ENCODE data around the gene DDX23. TPM values are rescaled to one million over a fixed set of nuclear protein-coding genes. Genes with fewer than 3 reads are reported as not detected.
A peak's percentile ranks its signal among the peaks of the same experiment; 100 is the strongest.

DDX23 gene
- total and polyA plus RNA-seq, 2 of the 4 experiments (the other 2 are of a cell fraction): 61.8 to 81.9 TPM

- 0 out of 2 replicates have a peak overlapping the region, but pooled peaks have one; percentile 17 for H3K23ac ChIP-seq (ENCODE audit: low read depth, low read length)
- no peak overlapping the region for H4K91ac ChIP-seq (ENCODE audit: insufficient read depth, low read depth, low read length)
- H3K4me1 ChIP-seq (ENCODE audit: control insufficient read depth, insufficient read depth, low read length): no peaks in the 10 kb centered on the region; the same call in 1 of the 2 replicates
- no peak overlapping the region for H2BK5ac ChIP-seq (ENCODE audit: low read depth, low read length, poor library complexity, severe bottlenecking)
- no peaks in the 10 kb centered on the region for H3K79me1 ChIP-seq (ENCODE audit: low read depth in 1 of 2, low read length in 2 of 2)
- H2AK9ac ChIP-seq (replicated peaks; ENCODE audit: low read depth, low read length, poor library complexity): no peak overlapping the region
- dilution Hi-C loops (cut with HindIII; ENCODE audit: low sequenced_read_pairs, unreplicated experiment) (no loop called here), intact Hi-C loops (cut with micrococcal nuclease) (loop anchor here (5.0 kb wide), 2 partner anchors 113 to 178 kb away; partner anchors contain the start of gene KANSL2), in situ Hi-C loops (cut with MboI; ENCODE audit: low sequenced_read_pairs) (loop anchor here (5.0 to 25.0 kb wide), 2 partner anchors 43 to 258 kb away; partner anchors contain the start of gene OR8S1)
- H3K4me2 ChIP-seq (ENCODE audit: low read depth, low read length): no peak overlapping the region
- no peaks in the 10 kb centered on the region for H3K27me3 ChIP-seq (ENCODE audit: control insufficient read depth, insufficient read depth, low read length)
- H2BK120ac ChIP-seq (ENCODE audit: low read depth, low read length): no peak overlapping the region
- H2BK15ac ChIP-seq (ENCODE audit: low read depth, low read length): no peak overlapping the region
- no peak for TF ChIP-seq POLR2A (IDR thresholded peaks at IDR 0.05; ENCODE audit: low read depth, low read length)
- TF ChIP-seq NFE2L2 (IDR thresholded peaks at IDR 0.05; ENCODE audit: low read depth, low read length): no peak
- no peak for TF ChIP-seq CEBPB (IDR thresholded peaks at IDR 0.05; ENCODE audit: low read depth, low read length)
- TF ChIP-seq RFX5 (IDR thresholded peaks at IDR 0.05; ENCODE audit: low read depth, low read length): no peak
- TF ChIP-seq, protein P1, sequence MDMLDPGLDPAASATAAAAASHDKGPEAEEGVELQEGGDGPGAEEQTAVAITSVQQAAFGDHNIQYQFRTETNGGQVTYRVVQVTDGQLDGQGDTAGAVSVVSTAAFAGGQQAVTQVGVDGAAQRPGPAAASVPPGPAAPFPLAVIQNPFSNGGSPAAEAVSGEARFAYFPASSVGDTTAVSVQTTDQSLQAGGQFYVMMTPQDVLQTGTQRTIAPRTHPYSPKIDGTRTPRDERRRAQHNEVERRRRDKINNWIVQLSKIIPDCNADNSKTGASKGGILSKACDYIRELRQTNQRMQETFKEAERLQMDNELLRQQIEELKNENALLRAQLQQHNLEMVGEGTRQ (IDR thresholded peaks at IDR 0.05; ENCODE audit: low read depth, low read length): no peak
- no peak for TF ChIP-seq FOS (IDR thresholded peaks at IDR 0.05; ENCODE audit: low read depth, low read length)
- TF ChIP-seq MAFK (IDR thresholded peaks at IDR 0.05; ENCODE audit: low read depth, low read length): no peak
- no peak for TF ChIP-seq MAZ (IDR thresholded peaks at IDR 0.05; ENCODE audit: borderline replicate concordance, low read depth, low read length)
- no peak for TF ChIP-seq SMC3 (IDR thresholded peaks at IDR 0.05; ENCODE audit: low read depth, low read length)
- TF ChIP-seq, protein P2, sequence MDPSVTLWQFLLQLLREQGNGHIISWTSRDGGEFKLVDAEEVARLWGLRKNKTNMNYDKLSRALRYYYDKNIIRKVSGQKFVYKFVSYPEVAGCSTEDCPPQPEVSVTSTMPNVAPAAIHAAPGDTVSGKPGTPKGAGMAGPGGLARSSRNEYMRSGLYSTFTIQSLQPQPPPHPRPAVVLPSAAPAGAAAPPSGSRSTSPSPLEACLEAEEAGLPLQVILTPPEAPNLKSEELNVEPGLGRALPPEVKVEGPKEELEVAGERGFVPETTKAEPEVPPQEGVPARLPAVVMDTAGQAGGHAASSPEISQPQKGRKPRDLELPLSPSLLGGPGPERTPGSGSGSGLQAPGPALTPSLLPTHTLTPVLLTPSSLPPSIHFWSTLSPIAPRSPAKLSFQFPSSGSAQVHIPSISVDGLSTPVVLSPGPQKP (IDR thresholded peaks at IDR 0.05; ENCODE audit: borderline replicate concordance, low read depth, low read length): no peak
- TF ChIP-seq RCOR1 (IDR thresholded peaks at IDR 0.05; ENCODE audit: insufficient replicate concordance, low read length): no peak
- no peak for TF ChIP-seq CTCF (conservative IDR thresholded peaks at IDR 0.05; ENCODE audit: low read depth, low read length)
- no peak for TF ChIP-seq CHD1 (IDR thresholded peaks at IDR 0.05; ENCODE audit: low read depth, low read length)
- no peak for TF ChIP-seq RAD21 (IDR thresholded peaks at IDR 0.05; ENCODE audit: low read length)
- TF ChIP-seq MXI1 (IDR thresholded peaks at IDR 0.05; ENCODE audit: borderline replicate concordance, low read depth, low read length): no peak
- no peak for TF ChIP-seq BHLHE40 (IDR thresholded peaks at IDR 0.05; ENCODE audit: low read depth, low read length)
- no peaks in the 10 kb centered on the region for H4K20me1 ChIP-seq (ENCODE audit: insufficient read depth, low read length)
- ATAC-seq (ENCODE audit: low read depth): peak; percentile 25; the same call in 1 of the 2 replicates
- no peak overlapping the region for H2AK5ac ChIP-seq (ENCODE audit: low read depth, low read length)
- H3K9ac ChIP-seq (ENCODE audit: low read depth, low read length): no peak overlapping the region
- H2AFZ ChIP-seq (replicated peaks; ENCODE audit: low read length, poor library complexity): no peak overlapping the region
- H4K5ac ChIP-seq (ENCODE audit: low read depth, low read length): no peak overlapping the region
- no peak overlapping the region for H4K8ac ChIP-seq (ENCODE audit: low read depth in 2 of 2, low read length in 2 of 2)
- peak; percentile 55 for DNase-seq
- H3K56ac ChIP-seq (ENCODE audit: extremely low read depth, insufficient read depth, low read length): no peak overlapping the region
- no peak overlapping the region; the same call in 1 of the 2 replicates for H3K14ac ChIP-seq (replicated peaks; ENCODE audit: low read depth, low read length)
- 69% methylated on average over 2 of the region's 3 CpGs; no CpG with 5 or more reads in 1 of the 2 experiments for WGBS, 2 experiments (ENCODE audit: extremely low coverage in 2 of 2, insufficient read length in 1 of 2)
- CTCF ChIA-PET: interaction anchor here (1.1 to 2.3 kb wide), 4 partner anchors 16 to 79 kb away, joined by 3 to 11 read pairs (median 6); no protein-coding TSS in a partner anchor
- POLR2A ChIA-PET (ENCODE audit: unreplicated experiment): no interaction called here
- no peaks in the 10 kb centered on the region for H3K9me3 ChIP-seq (ENCODE audit: control insufficient read depth, insufficient read depth, low read length)
- no peak overlapping the region for H3K27ac ChIP-seq (ENCODE audit: insufficient read depth, low read length)
- no peak overlapping the region for H3K4me3 ChIP-seq (ENCODE audit: insufficient read depth, low read depth, low read length)
- peaks cover 9% of the 10 kb centered on the region; the same call in 1 of the 2 replicates for H3K9me1 ChIP-seq (ENCODE audit: insufficient read depth, low read length)
- no peaks in the 10 kb centered on the region for H3K36me3 ChIP-seq (ENCODE audit: control insufficient read depth, insufficient read depth, low read length)
- H3K18ac ChIP-seq (ENCODE audit: low read depth, low read length): no peak overlapping the region
- no peak overlapping the region for H3K4ac ChIP-seq (ENCODE audit: low read depth, low read length)
- no peak overlapping the region for H2BK20ac ChIP-seq (ENCODE audit: low read depth, low read length)
- no TSS peak for BruUV-seq (replicated peaks)
Measured at GRCh38 chr12:48794870-48795269, 57.1 kb downstream of the DDX23 start.
